ENCODE measurements around the gene SSUH2.

The SSUH2 gene

DNA sequence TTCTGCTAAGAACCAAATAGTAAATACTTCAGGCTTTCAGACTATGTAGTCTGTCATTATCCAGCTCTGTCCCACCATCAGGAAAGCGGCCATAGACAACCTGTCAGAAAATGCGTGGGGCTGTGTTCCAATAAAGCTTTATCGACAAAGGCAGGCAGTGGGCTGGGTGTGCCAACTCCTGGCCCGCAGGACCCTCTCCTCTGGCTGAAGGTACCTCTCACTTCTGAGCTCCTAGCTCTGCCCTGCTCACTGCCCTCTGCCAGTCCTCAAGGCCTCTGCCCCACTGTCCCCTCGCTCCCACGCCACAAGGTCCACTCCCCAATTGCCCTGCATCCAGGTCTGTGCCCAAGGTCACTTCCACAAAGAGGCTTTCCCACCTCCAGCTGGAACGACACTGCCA, 20.0 kb downstream of the SSUH2 start:
- no peaks in the 10 kb centered on the region for H3K36me3 ChIP-seq (ENCODE audit: control insufficient read depth, insufficient read depth, low read length)
- H3K4me1 ChIP-seq (ENCODE audit: control insufficient read depth, insufficient read depth, low read length), result peaks cover 13% of the 10 kb centered on the region

GRCh38 chr3:8623741-8624140, 20.9 kb downstream of the SSUH2 start:
- peaks cover 10% of the 10 kb centered on the region for H3K9me3 ChIP-seq (ENCODE audit: control insufficient read depth, insufficient read depth, low read depth, low read length)
- H3K27ac ChIP-seq (ENCODE audit: low read depth, low read length), result no peak overlapping the region
- H3K4me1 ChIP-seq (ENCODE audit: control insufficient read depth, insufficient read depth, low read length), result peaks cover 13% of the 10 kb centered on the region
- H3K9ac ChIP-seq (ENCODE audit: low read length), result no peak overlapping the region
- 0 out of 2 replicates have a peak, but pooled peaks cover 5% of the 10 kb centered on the region for H3K27me3 ChIP-seq (ENCODE audit: control insufficient read depth, insufficient read depth, low read length)
- H3K4me3 ChIP-seq (ENCODE audit: low read depth, low read length), result no peak overlapping the region
- H3K36me3 ChIP-seq (ENCODE audit: control insufficient read depth, insufficient read depth, low read length), result no peaks in the 10 kb centered on the region

More for the DNA sequence above, 20.0 kb downstream of the SSUH2 start:
- no peak overlapping the region for H3K4me3 ChIP-seq (ENCODE audit: low read depth, low read length)
- H3K27me3 ChIP-seq (ENCODE audit: control insufficient read depth, insufficient read depth, low read length), result 0 out of 2 replicates have a peak, but pooled peaks cover 5% of the 10 kb centered on the region
- H3K9me3 ChIP-seq (ENCODE audit: control insufficient read depth, insufficient read depth, low read depth, low read length), result peaks cover 6% of the 10 kb centered on the region
- no peak overlapping the region for H3K27ac ChIP-seq (ENCODE audit: low read depth, low read length)
- H3K9ac ChIP-seq (ENCODE audit: low read length), result no peak overlapping the region

- Histone ChIP-seq H3K27me3 (ENCODE audit: control insufficient read depth, insufficient read depth, low read length) (0 out of 2 replicates have a peak, but pooled peaks cover 5% of the 10 kb centered on the region), H3K4me1 (ENCODE audit: control insufficient read depth, insufficient read depth, low read length) (peaks cover 13% of the 10 kb centered on the region), H3K27ac (ENCODE audit: low read depth, low read length) (no peak overlapping the region), H3K4me3 (ENCODE audit: low read depth, low read length) (peak overlapping the region; percentile 10; the same call in 1 of the 2 replicates), H3K9me3 (ENCODE audit: control insufficient read depth, insufficient read depth, low read depth, low read length) (peaks cover 13% of the 10 kb centered on the region), H3K36me3 (ENCODE audit: control insufficient read depth, insufficient read depth, low read length) (no peaks in the 10 kb centered on the region), H3K9ac (ENCODE audit: low read length) (no peak overlapping the region)
Measured at GRCh38 chr3:8622873-8623691, 21.5 kb downstream of the SSUH2 start.

DNA sequence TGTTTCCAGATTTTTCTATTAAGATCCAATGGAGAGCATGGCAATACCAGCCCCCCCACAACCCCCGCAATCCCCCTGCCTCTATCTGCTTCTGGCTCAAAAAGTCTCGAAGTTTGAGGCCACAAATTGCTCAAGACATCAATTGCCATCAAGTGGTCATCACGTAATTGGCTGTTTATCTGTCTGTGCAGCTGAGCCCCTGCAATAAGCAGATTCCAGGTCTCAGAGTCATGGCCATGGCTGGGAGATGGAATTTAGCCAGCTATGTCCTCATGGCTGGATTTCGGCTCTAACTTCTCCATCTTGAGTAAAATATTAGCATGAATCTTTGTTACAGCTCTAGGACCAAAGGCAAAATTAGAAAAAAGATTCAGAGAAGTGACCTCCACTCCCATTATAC, 22.7 kb downstream of the SSUH2 start:
- Histone ChIP-seq H3K4me1 (ENCODE audit: control insufficient read depth, insufficient read depth, low read length) (peaks cover 13% of the 10 kb centered on the region), H3K9ac (ENCODE audit: low read length) (no peak overlapping the region), H3K36me3 (ENCODE audit: control insufficient read depth, insufficient read depth, low read length) (no peaks in the 10 kb centered on the region), H3K9me3 (ENCODE audit: control insufficient read depth, insufficient read depth, low read depth, low read length) (peaks cover 13% of the 10 kb centered on the region), H3K27me3 (ENCODE audit: control insufficient read depth, insufficient read depth, low read length) (0 out of 2 replicates have a peak, but pooled peaks cover 5% of the 10 kb centered on the region), H3K27ac (ENCODE audit: low read depth, low read length) (no peak overlapping the region), H3K4me3 (ENCODE audit: low read depth, low read length) (no peak overlapping the region)

DNA sequence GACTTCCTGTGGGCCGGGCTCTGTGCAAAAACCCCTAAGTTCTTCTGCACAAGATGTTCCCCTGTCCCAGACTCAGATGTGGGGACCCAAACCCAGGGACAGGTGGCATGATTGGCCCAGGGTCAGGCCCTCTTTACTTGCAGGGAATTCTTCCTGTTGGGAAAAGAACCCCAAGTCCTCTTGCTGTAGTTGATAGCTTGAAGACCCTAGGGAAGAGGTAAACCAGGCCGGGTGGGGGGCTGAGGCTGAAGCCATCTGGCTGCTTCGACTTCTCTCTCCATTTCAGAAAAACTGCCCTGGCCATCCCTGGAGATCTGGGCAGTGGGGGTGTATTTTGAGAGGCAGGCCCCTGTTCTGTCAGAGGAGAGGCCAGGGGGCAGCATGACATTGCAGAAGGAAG, 23.5 kb downstream of the SSUH2 start:
- Histone ChIP-seq H3K4me3 (ENCODE audit: low read depth, low read length) (no peak overlapping the region), H3K9me3 (ENCODE audit: control insufficient read depth, insufficient read depth, low read depth, low read length) (peaks cover 13% of the 10 kb centered on the region), H3K9ac (ENCODE audit: low read length) (no peak overlapping the region), H3K27me3 (ENCODE audit: control insufficient read depth, insufficient read depth, low read length) (0 out of 2 replicates have a peak, but pooled peaks cover 5% of the 10 kb centered on the region), H3K27ac (ENCODE audit: low read depth, low read length) (no peak overlapping the region), H3K36me3 (ENCODE audit: control insufficient read depth, insufficient read depth, low read length) (no peaks in the 10 kb centered on the region), H3K4me1 (ENCODE audit: control insufficient read depth, insufficient read depth, low read length) (peaks cover 13% of the 10 kb centered on the region)

DNA sequence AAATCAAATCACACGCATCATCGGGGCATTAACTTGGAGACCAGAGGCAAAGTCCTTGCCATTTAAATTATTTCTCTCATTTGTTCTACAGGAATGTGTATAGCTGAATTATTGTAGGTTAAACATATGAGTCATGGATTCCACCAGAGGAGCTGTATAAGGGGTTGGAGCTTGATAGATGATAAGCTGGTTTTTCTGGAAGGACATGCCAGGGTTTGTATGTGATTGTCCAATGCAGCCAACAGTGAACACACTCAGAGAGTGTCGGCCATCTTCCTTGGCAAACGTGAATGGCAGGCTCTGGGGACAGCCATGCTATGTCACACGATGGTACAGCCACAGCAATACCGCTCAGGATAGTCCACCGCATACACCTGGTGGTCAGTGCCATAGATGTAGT, 25.1 kb downstream of the SSUH2 start:
- no peak overlapping the region for H3K9ac ChIP-seq (ENCODE audit: low read length)
- H3K4me1 ChIP-seq (ENCODE audit: control insufficient read depth, insufficient read depth, low read length), result peaks cover 13% of the 10 kb centered on the region
- H3K27ac ChIP-seq (ENCODE audit: low read depth, low read length), result no peak overlapping the region
- H3K4me3 ChIP-seq (ENCODE audit: low read depth, low read length), result no peak overlapping the region
- H3K36me3 ChIP-seq (ENCODE audit: control insufficient read depth, insufficient read depth, low read length), result no peaks in the 10 kb centered on the region
- H3K9me3 ChIP-seq (ENCODE audit: control insufficient read depth, insufficient read depth, low read depth, low read length), result peaks cover 13% of the 10 kb centered on the region
- 0 out of 2 replicates have a peak, but pooled peaks cover 5% of the 10 kb centered on the region for H3K27me3 ChIP-seq (ENCODE audit: control insufficient read depth, insufficient read depth, low read length)

DNA sequence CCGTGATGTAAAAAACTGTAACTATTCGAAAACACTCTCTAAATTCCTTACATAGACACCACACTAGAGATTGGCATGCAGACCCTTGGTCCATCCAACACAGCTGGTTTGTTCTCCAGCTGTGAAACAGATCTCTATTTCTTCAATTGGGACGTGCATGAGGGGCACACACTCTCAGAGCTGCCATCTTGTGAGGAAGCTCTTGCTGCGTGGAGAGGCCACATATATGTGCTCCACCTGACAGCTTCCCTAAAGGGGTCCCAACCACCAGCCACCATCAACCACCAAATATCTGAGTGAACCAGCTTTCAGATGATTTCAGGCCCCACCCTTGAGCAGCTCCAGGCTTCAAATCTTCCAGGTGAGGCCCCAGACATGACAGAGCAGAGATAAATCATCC, 25.6 kb downstream of the SSUH2 start:
- H3K4me1 ChIP-seq (ENCODE audit: control insufficient read depth, insufficient read depth, low read length), result peaks cover 13% of the 10 kb centered on the region

GRCh38 chr3:8617921-8618320, 26.7 kb downstream of the SSUH2 start:
- Histone ChIP-seq H3K4me1 (ENCODE audit: control insufficient read depth, insufficient read depth, low read length) (peaks cover 5% of the 10 kb centered on the region), H3K9ac (ENCODE audit: low read length) (no peak overlapping the region), H3K36me3 (ENCODE audit: control insufficient read depth, insufficient read depth, low read length) (no peaks in the 10 kb centered on the region), H3K9me3 (ENCODE audit: control insufficient read depth, insufficient read depth, low read depth, low read length) (peaks cover 13% of the 10 kb centered on the region), H3K27me3 (ENCODE audit: control insufficient read depth, insufficient read depth, low read length) (no peaks in the 10 kb centered on the region), H3K4me3 (ENCODE audit: low read depth, low read length) (no peak overlapping the region), H3K27ac (ENCODE audit: low read depth, low read length) (no peak overlapping the region)

More for the DNA sequence above, 25.6 kb downstream of the SSUH2 start:
- Histone ChIP-seq H3K27ac (ENCODE audit: low read depth, low read length) (no peak overlapping the region), H3K4me3 (ENCODE audit: low read depth, low read length) (no peak overlapping the region), H3K36me3 (ENCODE audit: control insufficient read depth, insufficient read depth, low read length) (no peaks in the 10 kb centered on the region), H3K9me3 (ENCODE audit: control insufficient read depth, insufficient read depth, low read depth, low read length) (peaks cover 13% of the 10 kb centered on the region), H3K27me3 (ENCODE audit: control insufficient read depth, insufficient read depth, low read length) (0 out of 2 replicates have a peak, but pooled peaks cover 4% of the 10 kb centered on the region), H3K9ac (ENCODE audit: low read length) (no peak overlapping the region)

DNA sequence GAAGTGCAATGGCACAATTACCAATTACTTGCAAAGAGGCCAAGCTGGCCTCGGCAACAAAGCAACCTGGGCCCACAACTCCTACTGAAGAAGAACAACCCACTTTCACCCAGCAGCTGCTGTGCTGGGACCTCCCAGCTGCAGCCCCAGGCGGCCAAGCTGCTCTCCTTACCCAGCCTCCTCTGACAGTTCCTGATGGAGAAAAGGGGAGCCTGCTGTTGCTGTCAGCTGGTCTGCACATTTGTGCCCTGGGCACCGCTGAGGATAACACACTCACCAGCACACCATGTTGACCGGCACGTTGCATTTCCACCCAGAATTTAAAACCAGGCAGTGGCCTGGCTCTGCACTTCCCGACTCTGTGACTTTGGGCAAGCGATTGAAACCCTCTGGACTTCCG, 33.6 kb downstream of the SSUH2 start:
- H3K4me3 ChIP-seq (ENCODE audit: low read depth, low read length), result no peak overlapping the region; the same call in 1 of the 2 replicates
- H3K27ac ChIP-seq (ENCODE audit: low read depth, low read length), result no peak overlapping the region
- H3K9me3 ChIP-seq (ENCODE audit: control insufficient read depth, insufficient read depth, low read depth, low read length), result no peaks in the 10 kb centered on the region
- peaks cover 10% of the 10 kb centered on the region for H3K4me1 ChIP-seq (ENCODE audit: control insufficient read depth, insufficient read depth, low read length)
- H3K36me3 ChIP-seq (ENCODE audit: control insufficient read depth, insufficient read depth, low read length), result no peaks in the 10 kb centered on the region
- no peak overlapping the region for H3K9ac ChIP-seq (ENCODE audit: low read length)
- no peaks in the 10 kb centered on the region for H3K27me3 ChIP-seq (ENCODE audit: control insufficient read depth, insufficient read depth, low read length)

DNA sequence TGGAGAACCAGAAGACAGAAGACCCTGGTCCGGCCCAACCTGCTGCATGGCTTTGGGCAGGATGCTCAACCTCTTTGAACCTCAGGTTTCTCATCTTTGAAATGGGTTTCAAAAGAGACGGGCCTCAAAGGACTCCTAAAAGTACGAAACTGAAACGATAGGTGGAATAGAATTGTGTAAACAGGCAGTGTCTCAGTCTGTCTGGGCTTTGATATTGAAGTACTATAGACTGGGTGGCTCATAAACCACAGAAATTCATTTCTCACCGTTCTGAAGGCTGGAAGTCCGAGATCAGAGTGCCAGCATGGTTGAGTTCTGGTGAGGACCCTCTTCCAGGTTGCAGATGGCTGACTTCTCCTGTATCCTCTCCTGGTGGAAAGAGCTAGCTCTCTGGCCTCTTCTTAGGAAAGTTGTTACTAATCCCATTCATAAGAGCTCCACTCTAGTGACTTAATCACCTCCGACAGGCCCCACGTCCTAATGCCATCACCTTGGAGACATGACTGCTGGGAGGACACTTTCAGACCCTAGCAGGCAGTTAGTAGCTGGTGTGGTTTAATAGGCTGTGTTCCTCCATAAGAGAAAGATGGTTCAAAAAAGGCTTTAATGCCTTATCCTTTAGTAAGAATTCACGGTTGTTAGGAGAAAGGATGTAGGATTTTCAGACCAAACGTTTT, 35.7 kb downstream of the SSUH2 start:
- no peaks in the 10 kb centered on the region for H3K27me3 ChIP-seq (ENCODE audit: control insufficient read depth, insufficient read depth, low read length)
- H3K9ac ChIP-seq (ENCODE audit: low read length), result no peak overlapping the region
- no peaks in the 10 kb centered on the region for H3K36me3 ChIP-seq (ENCODE audit: control insufficient read depth, insufficient read depth, low read length)
- no peak overlapping the region for H3K27ac ChIP-seq (ENCODE audit: low read depth, low read length)
- H3K4me3 ChIP-seq (ENCODE audit: low read depth, low read length), result no peak overlapping the region
- H3K4me1 ChIP-seq (ENCODE audit: control insufficient read depth, insufficient read depth, low read length), result peaks cover 15% of the 10 kb centered on the region
- no peaks in the 10 kb centered on the region for H3K9me3 ChIP-seq (ENCODE audit: control insufficient read depth, insufficient read depth, low read depth, low read length)

Measured in HUES6 (cell line).